OCI-LY1 (cell line): Measurements from ENCODE around the gene LPCAT1.

Experiments used
- H2AFZ ChIP-seq: fragments of 200-600 bp; sonication (generic), shearing (Covaris generic); 2 replicates; pipeline ENCODE4 v1.6.0; 2014; ENCODE audit warnings: antibody characterized with exemption, mild to moderate bottlenecking, low read length
- H3F3A ChIP-seq: fragments of 200-600 bp; sonication (generic), shearing (Covaris generic); 2 replicates; pipeline ENCODE4 v1.6.0; 2014; ENCODE audit warnings: mild to moderate bottlenecking, antibody characterized with exemption, low read length, moderate library complexity; ENCODE audit not compliant: insufficient read depth
- H3K27ac ChIP-seq: fragments of 200-600 bp; sonication (generic); 2 replicates; pipeline ENCODE4 v1.5.1; 2014; ENCODE audit warnings: low read length, mixed run types, mild to moderate bottlenecking, low read depth; ENCODE audit not compliant: poor library complexity, severe bottlenecking
- H3K27me3 ChIP-seq: fragments of 200-600 bp; sonication (generic); 2 replicates; pipeline ENCODE4 v1.6.0; 2014; ENCODE audit warnings: antibody characterized with exemption, mild to moderate bottlenecking, low read length, moderate library complexity; ENCODE audit not compliant: insufficient read depth
- H3K36me3 ChIP-seq: fragments of 200-600 bp; sonication (generic); 2 replicates; pipeline ENCODE4 v1.6.1; 2014; ENCODE audit warnings: mild to moderate bottlenecking, antibody characterized with exemption, low read length, moderate library complexity, mixed read lengths; ENCODE audit not compliant: insufficient read depth
- H3K4me1 ChIP-seq: fragments of 200-600 bp; sonication (generic); 2 replicates; pipeline ENCODE4 v1.5.1; 2014; ENCODE audit warnings: mild to moderate bottlenecking, low read length, moderate library complexity; ENCODE audit not compliant: insufficient read depth, severe bottlenecking
- H3K4me2 ChIP-seq: fragments of 200-600 bp; sonication (generic), shearing (Covaris generic); 2 replicates; pipeline ENCODE4 v1.6.1; 2014; ENCODE audit warnings: low read length
- H3K4me3 ChIP-seq: fragments of 200-600 bp; sonication (generic); 2 replicates; pipeline ENCODE4 v1.5.1; 2014; ENCODE audit warnings: low read length, low read depth, mild to moderate bottlenecking, mixed read lengths; ENCODE audit not compliant: poor library complexity, severe bottlenecking
- H3K79me2 ChIP-seq: fragments of 200-600 bp; shearing (Covaris generic); 2 replicates; pipeline ENCODE4 v1.6.1; 2016; ENCODE audit warnings: mixed run types, low read length, mixed read lengths; ENCODE audit not compliant: insufficient read depth
- H3K9ac ChIP-seq: fragments of 200-600 bp; sonication (generic), shearing (Covaris generic); 2 replicates; pipeline ENCODE4 v1.6.1; 2014; ENCODE audit warnings: mild to moderate bottlenecking, low read length, mixed read lengths
- H3K9me2 ChIP-seq: fragments of 200-600 bp; sonication (generic), shearing (Covaris generic); 2 replicates; pipeline ENCODE4 v1.6.1; 2014; ENCODE audit warnings: low read depth, mild to moderate bottlenecking, low read length, mixed read lengths
- H3K9me3 ChIP-seq: fragments of 200-600 bp; shearing (Covaris generic); 2 replicates; pipeline ENCODE4 v1.6.1; 2014; ENCODE audit warnings: low read length, mixed read lengths
- H4K20me1 ChIP-seq: fragments of 200-600 bp; sonication (generic), shearing (Covaris generic); 2 replicates; pipeline ENCODE4 v1.6.0; 2016; ENCODE audit warnings: mild to moderate bottlenecking, low read length; ENCODE audit not compliant: insufficient read depth
- CTCF ChIP-seq: fragments of 200-600 bp; sonication (generic), shearing (Covaris generic); IDR thresholded peaks from 2 replicates; pipeline ENCODE4 v1.5.1; 2017; ENCODE audit warnings: mild to moderate bottlenecking, antibody characterized with exemption, low read length, moderate library complexity, mixed read lengths
- EZH2 ChIP-seq: fragments of 200-600 bp; sonication (generic), shearing (Covaris generic); IDR thresholded peaks from 2 replicates; pipeline ENCODE4 v1.8.0; 2017; ENCODE audit warnings: borderline replicate concordance, mixed run types, mild to moderate bottlenecking, antibody characterized with exemption, low read length, moderate library complexity, mixed read lengths

The LPCAT1 gene

GRCh38 chr5:1413611-1414241 lies 110.0 kb downstream of the LPCAT1 start:
- H3K27ac ChIP-seq: no peak overlapping the region

GRCh38 chr5:1413211-1413610 lies 110.5 kb downstream of the LPCAT1 start:
- Histone ChIP-seq H3K9ac (no peak overlapping the region), H4K20me1 (no peaks in the 10 kb centered on the region), H3K27me3 (no peaks in the 10 kb centered on the region), H3K9me3 (no peaks in the 10 kb centered on the region), H3K79me2 (no peaks in the 10 kb centered on the region), H2AFZ (no peak overlapping the region), H3K27ac (no peak overlapping the region), H3K4me1 (no peaks in the 10 kb centered on the region), H3K4me2 (no peak overlapping the region), H3F3A (no peaks in the 10 kb centered on the region), H3K36me3 (no peaks in the 10 kb centered on the region), H3K4me3 (no peak overlapping the region), H3K9me2 (no peaks in the 10 kb centered on the region)
- 0 out of 2 replicates have a peak, but pooled peaks have one; percentile 14 for TF ChIP-seq CTCF
- TF ChIP-seq EZH2: no peak

More at GRCh38 chr5:1413611-1414241, 110.0 kb downstream of the LPCAT1 start:
- no peaks in the 10 kb centered on the region for H3K4me1 ChIP-seq
- no peaks in the 10 kb centered on the region for H3K27me3 ChIP-seq
- no peaks in the 10 kb centered on the region for H3F3A ChIP-seq
- TF ChIP-seq EZH2 (no peak), CTCF (no peak)
- H3K9ac ChIP-seq: no peak overlapping the region
- H3K9me3 ChIP-seq: no peaks in the 10 kb centered on the region
- H3K79me2 ChIP-seq: no peaks in the 10 kb centered on the region
- no peak overlapping the region for H3K4me3 ChIP-seq
- H3K9me2 ChIP-seq: no peaks in the 10 kb centered on the region
- H3K4me2 ChIP-seq: no peak overlapping the region
- H4K20me1 ChIP-seq: no peaks in the 10 kb centered on the region
- H2AFZ ChIP-seq: no peak overlapping the region
- H3K36me3 ChIP-seq: no peaks in the 10 kb centered on the region

- H3K9ac ChIP-seq: no peak overlapping the region
- no peaks in the 10 kb centered on the region for H3F3A ChIP-seq
- no peaks in the 10 kb centered on the region for H3K36me3 ChIP-seq
- no peak overlapping the region for H3K4me2 ChIP-seq
- H3K9me2 ChIP-seq: no peaks in the 10 kb centered on the region
- H3K9me3 ChIP-seq: no peaks in the 10 kb centered on the region
- H3K79me2 ChIP-seq: no peaks in the 10 kb centered on the region
- no peak overlapping the region for H3K4me3 ChIP-seq
- H3K4me1 ChIP-seq: no peaks in the 10 kb centered on the region
- no peak overlapping the region for H3K27ac ChIP-seq
- TF ChIP-seq EZH2: no peak
- TF ChIP-seq CTCF: no peak
- no peaks in the 10 kb centered on the region for H4K20me1 ChIP-seq
- no peaks in the 10 kb centered on the region for H3K27me3 ChIP-seq
- H2AFZ ChIP-seq: no peak overlapping the region
These were observed 111.1 kb downstream of the LPCAT1 start for GRCh38 chr5:1412621-1413020.
